ENCODE results near the gene CBFB. TPM values are rescaled to one million over a fixed set of nuclear protein-coding genes. Genes with fewer than 3 reads are reported as not detected.

Gene CBFB
- 59.1 TPM for total RNA-seq

DNA sequence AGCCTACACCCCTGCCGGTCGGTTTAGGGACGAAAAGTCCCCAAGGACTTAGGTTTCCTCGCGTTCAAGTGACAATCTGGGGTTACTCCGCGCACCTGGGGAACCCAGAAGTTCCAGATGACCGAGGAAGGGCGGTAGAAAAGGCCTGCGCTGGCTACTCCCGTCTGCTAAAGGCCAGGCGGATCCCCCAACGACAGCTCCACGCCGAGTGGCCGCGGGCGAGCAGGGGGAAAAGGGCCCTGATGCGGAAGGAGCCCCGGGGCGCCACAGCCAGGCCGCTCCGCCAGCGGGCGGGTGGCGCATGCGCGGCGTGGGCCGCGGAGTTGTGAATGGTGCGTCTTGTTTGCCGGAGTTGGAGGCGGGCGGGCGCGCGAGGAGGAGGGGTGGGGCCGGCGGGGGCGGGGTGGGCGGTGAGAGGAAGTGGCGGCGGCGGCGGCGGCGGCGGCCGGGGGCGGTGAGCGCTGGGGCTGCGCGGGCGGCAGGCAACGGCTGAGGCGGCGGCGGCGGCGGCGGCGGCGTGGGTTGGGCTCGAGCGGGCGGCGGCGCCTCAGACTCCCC is at the start of gene CBFB:
CBFB (plus strand) TSS at position 454 of the 558 bp plus-strand sequence. CDS start 259 bp downstream, outside the sequence.
- Histone ChIP-seq H3K27me3 (no peaks in the 10 kb centered on the region), H3K4me3 (peak within 1 kb of the TSS; percentile 98 to 100), H3K4me1 (peaks cover 8 to 20% of the 10 kb centered on the region in 2 donors), H3K27ac (peak within 1 kb of the TSS; percentile 98 to 99), H3K36me3 (peaks cover 0 to 4% of the 10 kb centered on the region in 2 donors), H3K9me3 (no peaks in the 10 kb centered on the region)
- intact Hi-C loops (cut with DNase I): loop anchor here (1.0 to 5.0 kb wide), 5 partner anchors 14 to 129 kb away; partner anchors contain the start of genes FBXL8, PHAF1 and TRADD
- peak; percentile 78 to 95 for DNase-seq (ENCODE audit: low spot score in 2 of 2)
- TF ChIP-seq, protein P1, sequence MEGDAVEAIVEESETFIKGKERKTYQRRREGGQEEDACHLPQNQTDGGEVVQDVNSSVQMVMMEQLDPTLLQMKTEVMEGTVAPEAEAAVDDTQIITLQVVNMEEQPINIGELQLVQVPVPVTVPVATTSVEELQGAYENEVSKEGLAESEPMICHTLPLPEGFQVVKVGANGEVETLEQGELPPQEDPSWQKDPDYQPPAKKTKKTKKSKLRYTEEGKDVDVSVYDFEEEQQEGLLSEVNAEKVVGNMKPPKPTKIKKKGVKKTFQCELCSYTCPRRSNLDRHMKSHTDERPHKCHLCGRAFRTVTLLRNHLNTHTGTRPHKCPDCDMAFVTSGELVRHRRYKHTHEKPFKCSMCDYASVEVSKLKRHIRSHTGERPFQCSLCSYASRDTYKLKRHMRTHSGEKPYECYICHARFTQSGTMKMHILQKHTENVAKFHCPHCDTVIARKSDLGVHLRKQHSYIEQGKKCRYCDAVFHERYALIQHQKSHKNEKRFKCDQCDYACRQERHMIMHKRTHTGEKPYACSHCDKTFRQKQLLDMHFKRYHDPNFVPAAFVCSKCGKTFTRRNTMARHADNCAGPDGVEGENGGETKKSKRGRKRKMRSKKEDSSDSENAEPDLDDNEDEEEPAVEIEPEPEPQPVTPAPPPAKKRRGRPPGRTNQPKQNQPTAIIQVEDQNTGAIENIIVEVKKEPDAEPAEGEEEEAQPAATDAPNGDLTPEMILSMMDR (IDR thresholded peaks at IDR 0.05): peak in 1 of 3 experiments; percentile 27

DNA sequence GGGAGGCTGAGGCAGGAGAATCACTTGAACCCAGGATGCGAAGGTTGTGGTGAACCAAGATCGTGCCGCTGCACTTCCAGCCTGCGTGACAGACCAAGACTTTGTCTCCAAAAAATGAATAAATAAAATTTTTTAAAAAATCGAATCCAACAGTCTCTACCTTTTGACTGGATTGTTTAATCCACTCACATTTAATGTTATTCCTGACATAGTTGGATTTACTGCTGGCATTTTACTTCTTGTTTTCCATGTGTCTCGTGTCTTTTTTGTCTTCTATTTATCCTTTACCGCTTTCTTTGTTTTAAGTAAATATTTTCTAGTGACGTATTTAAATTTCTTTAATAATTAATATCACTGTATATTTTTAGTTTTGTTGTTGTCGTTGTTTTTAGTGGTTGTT is 45.9 kb upstream of the CBFB start:
- no peak overlapping the region for H3K4me3 ChIP-seq
- intact Hi-C loops (cut with DNase I): no loop called here

DNA sequence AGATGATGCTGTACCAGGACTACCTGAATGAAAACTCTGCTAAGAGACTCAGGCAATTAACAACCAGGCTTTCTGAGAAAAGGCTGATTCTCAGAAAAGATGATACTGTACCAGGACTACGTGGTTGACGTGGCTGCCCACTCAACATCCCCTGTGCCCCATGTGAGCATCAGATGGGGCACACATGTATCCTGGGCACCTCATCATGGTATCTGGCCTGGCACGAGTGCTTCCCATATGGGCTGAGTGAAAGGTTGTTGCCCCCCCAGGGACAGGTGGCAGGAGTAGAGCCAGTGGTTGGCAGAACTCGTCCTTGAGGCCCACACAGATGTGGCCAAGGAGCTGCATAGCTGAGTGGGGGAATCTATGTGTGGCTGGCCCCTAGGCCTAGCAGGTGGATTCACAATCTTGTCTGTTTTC is 44.0 kb upstream of the CBFB start:
- DNase-seq (ENCODE audit: low spot score in 2 of 2): no peak
- Histone ChIP-seq H3K27me3 (no peaks in the 10 kb centered on the region), H3K27ac (no peak overlapping the region), H3K36me3 (no peaks in the 10 kb centered on the region), H3K4me1 (no peaks in the 10 kb centered on the region), H3K4me3 (no peak overlapping the region), H3K9me3 (no peaks in the 10 kb centered on the region)
- intact Hi-C loops (cut with DNase I): no loop called here
- TF ChIP-seq, protein P1 (IDR thresholded peaks at IDR 0.05): no peak

More for the DNA sequence above, 45.9 kb upstream of the CBFB start:
- Histone ChIP-seq H3K36me3 (no peaks in the 10 kb centered on the region), H3K27ac (no peak overlapping the region), H3K27me3 (no peaks in the 10 kb centered on the region), H3K9me3 (no peaks in the 10 kb centered on the region), H3K4me1 (peaks cover 0 to 7% of the 10 kb centered on the region in 2 donors)
- DNase-seq (ENCODE audit: low spot score in 2 of 2): no peak
- TF ChIP-seq, protein P1 (IDR thresholded peaks at IDR 0.05): no peak

DNA sequence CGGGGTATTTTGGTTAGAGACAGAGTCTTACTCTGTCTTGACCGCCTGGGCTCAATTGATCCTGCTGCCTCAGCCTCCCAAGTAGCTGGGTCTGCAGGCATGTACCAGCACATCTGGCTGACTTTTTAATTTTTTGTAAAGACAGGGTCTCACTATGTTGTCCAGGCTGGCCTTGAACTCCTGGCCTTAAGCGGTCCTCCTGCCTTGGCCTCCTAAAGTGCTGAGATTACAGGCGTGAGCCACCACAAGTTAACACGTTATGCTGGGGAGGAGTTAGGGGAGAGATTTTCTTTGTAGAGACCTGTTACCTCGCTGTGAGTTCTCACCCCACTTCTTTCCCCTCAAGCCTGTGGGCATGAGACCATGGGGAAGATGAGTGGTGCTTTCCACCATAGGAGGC is 42.4 kb upstream of the CBFB start:
- intact Hi-C loops (cut with DNase I): no loop called here
- TF ChIP-seq, protein P1 (IDR thresholded peaks at IDR 0.05): no peak
- H3K27me3 ChIP-seq: no peaks in the 10 kb centered on the region

DNA sequence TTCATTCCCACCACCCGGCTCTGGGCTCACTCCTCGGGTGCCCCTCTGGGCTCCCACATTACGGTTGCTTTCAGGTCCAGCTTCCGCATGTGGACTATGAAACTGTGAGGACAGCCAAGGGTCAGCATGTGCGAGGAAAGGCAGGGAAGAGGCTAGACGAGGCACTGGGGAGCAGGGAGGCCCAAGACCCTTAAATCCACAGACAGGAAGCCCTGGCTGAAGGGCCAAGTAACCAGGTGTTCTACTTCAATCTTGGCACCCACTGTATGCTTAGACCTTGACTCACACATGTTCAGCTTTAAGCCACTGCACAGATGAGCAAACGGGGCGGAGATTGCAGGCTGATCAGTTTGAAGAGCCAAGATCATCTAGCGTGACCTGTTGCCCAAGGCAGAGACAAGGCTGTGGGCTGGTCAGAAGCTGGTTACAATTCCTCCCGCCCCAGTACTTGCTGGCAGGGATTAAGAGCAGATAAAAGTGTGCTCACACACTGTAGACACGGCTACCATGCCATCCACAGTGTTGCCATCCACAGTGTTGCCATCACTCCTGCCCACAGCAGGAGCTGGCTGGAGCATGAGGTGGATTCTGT is 40.7 kb upstream of the CBFB start, which contains the start of gene CES4A:
CES4A (plus strand) TSS at position 393 of the 592 bp plus-strand sequence; CDS start at position 577, 184 bp downstream.
- TF ChIP-seq, protein P1 (IDR thresholded peaks at IDR 0.05): no peak

More for the DNA sequence above, 42.4 kb upstream of the CBFB start:
- Histone ChIP-seq H3K27ac (no peak overlapping the region), H3K9me3 (no peaks in the 10 kb centered on the region), H3K4me3 (no peak overlapping the region), H3K4me1 (no peaks in the 10 kb centered on the region), H3K36me3 (no peaks in the 10 kb centered on the region)
- no peak for DNase-seq (ENCODE audit: low spot score in 2 of 2)

More for the DNA sequence above, 40.7 kb upstream of the CBFB start, which contains the start of gene CES4A:
- Histone ChIP-seq H3K4me1 (no peaks in the 10 kb centered on the region), H3K36me3 (no peaks in the 10 kb centered on the region), H3K27me3 (no peaks in the 10 kb centered on the region), H3K9me3 (no peaks in the 10 kb centered on the region), H3K4me3 (no peak within 1 kb of the TSS), H3K27ac (no peak within 1 kb of the TSS)
- intact Hi-C loops (cut with DNase I): no loop called here
- no peak for DNase-seq (ENCODE audit: low spot score in 2 of 2)
